NCI-H2029 treated with DMSO at 0.1 percent for 48 hours (cell line): ENCODE data around the gene FKBP8.
"Not testable (repeated sequence)": the region's sequence is repeated elsewhere in the genome, so short reads cannot be mapped to it uniquely, and the experiment has no call there.

Experiments
- DNase-seq: peaks from one replicate; lab custom pipeline; 2025; lab: John Stamatoyannopoulos, UW

FKBP8 gene

DNA sequence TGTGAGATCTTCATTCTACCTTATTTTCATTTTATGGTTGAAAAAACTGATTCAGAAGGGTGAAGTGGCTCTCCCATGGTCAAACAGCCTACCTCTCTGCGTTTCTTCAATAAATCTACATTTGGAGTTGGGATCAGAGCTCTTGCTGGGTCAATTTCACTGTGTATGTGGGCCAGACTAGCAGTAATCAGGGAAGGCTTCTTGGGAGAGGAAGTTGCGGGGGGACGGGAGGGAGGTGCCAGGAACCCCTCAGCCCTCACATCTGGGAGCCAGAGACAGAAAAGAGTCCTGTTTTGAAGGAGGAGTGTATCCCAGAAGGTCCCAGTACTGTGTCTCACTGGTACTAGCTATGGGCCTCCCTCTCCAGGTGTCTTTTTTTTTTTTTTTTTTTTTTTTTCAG is 15.2 kb upstream of the FKBP8 start:
- no peak for DNase-seq

DNA sequence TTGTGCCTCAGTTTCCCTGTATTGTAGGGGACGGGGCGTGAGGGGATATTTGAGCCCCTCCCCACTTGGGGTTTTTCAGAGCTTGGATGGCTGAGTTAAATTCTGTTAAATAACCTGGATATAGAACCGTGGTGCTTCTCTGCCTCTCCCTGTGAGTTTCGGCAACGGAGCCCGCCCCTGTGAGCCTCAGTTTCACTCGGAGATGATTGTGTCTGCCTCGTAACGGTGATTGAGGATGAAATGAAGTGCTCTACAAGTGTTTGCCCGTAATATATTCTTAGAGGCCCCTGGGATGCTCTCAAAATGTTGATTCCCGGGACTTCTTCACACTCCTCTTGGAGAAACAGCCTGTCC is 14.8 kb upstream of the FKBP8 start:
- DNase-seq: no peak

DNA sequence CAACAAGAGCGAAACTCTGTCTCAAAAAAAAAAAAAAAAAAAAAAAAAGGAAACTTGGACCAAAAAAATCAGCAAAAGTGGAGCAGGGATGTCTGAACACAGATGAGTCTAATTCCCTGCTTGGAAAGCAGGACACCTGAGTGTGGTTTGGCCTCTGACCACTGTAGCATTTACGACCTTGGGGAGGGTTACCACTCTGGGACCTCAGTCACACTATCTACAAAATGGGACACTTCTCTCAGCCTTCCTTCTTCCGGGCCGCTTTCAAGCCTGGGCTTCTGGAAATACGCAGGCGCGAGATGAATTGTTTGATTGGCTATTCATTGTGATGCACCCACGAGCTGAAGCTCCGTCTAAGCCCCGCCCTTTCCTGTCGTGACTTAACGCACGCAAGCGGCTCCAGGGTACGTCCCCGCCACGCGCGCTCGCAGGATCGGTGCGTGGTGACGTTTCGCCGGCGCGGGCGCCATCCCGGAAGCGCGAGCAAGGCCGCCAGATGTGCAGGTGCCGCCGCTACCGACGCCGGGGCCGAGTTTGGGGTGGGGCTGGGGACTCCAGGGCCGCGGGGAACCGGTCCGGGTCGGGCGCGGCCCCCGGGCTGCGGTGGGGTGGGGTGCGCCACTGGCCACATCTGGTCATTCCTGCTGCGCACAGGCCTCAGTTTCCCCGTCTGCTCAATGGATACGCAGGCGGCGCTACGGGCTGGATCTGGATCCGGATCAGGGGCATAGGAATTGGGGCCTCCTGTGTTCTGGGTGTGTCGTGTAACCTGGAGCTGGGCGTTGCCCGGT is 14.2 kb upstream of the FKBP8 start, which contains the start of gene KXD1:
TSS of gene KXD1 (plus strand) at position 460 of the 791 bp plus-strand sequence. CDS start 4,187 bp downstream, outside the sequence.
- DNase-seq: peak; percentile 92

DNA sequence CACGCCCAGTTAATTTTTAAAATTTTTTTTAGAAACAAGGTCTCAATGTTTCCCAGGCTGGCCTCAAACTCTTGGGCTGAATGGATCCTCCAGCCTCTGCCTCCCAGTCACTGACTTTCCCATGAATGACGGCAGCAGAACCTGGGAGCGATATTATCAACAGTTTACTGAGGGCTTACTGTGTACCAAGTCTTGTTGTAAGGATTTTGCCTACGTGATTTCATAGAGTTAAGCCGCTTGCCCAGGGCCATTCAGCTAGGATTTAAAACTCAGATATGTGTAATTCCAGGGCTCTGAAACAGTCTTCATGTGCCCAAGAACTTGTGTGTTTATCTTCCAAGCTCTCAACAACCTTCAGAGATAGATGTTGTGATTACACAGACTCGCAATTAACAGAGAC is 8.3 kb upstream of the FKBP8 start:
- no peak for DNase-seq

DNA sequence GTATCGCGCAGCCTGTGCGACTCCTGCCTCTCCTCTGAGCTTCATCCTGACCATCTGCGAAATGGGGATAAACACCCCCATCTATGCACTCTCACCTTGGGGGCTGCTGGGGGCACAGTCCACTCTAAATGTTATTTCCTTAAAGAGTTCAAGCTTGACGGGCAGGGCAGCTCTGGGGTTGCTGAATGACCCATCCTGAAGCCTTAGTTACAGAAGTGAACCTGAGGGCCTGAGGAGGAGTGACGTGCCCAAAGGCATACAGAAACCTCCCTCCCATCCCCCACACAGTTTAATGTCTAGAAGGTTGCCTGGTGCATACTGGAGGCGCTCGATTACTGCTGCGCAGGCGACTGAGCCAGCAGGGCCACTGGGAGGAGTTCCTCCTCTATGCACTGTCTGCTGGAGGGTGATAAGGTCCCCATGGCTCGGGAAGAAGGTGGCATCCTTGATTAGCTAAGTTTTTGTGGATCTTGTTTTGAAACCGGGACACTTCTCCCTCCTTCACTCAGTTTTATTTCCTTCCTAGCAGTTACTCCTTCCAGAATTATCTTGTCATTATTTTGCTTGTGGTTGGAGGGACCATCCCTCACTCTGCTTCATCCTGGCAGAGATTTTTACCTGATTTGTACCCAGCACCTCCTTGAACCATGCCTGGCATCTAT is 572 bp upstream of the FKBP8 start:
- peak; percentile 15 for DNase-seq

DNA sequence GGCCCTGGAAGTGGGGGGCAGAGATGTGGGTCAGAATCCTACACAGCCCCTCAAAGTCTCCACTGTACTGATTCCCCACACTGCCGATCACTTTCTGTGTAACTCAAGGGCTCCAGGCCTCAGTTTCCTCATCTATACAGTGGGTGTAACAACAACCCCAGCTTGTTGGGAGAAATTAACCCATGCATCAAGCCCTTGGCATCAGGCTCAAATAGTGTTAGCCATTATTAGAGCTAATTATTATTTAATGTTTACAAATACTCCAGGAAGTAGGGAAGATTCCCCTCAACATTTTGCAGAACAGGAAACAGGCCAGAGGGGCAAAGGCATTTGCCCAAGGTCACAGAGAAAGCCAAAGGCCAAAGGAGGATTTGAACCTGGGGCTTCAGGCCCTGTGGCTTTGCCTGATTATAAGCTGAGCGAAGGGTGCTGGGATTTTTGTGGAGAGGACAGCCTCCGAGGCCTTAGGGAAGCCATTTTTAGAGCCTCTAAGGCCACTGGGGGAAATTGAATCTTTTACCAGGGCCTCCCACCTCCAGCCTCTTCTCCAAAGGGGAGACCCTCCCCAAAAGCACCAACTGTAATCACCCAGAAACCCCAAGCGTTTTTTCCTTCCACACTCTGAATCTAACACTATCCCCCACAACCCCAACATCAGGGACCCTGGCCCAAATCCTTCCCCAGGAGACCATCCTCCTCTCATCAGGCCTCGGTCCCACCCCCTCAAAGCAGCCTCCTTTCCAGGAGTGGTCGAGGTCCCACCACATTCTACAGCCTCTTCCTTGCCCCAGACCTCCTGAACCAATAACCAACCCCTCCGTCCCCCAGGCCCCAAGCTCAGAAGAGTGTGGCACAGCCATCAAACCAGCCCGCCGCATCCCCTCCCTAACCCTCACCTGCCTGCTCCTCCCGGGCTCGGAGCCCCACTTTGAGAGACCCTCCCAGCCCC is 1.1 kb downstream of the FKBP8 start:
- no peak for DNase-seq

DNA sequence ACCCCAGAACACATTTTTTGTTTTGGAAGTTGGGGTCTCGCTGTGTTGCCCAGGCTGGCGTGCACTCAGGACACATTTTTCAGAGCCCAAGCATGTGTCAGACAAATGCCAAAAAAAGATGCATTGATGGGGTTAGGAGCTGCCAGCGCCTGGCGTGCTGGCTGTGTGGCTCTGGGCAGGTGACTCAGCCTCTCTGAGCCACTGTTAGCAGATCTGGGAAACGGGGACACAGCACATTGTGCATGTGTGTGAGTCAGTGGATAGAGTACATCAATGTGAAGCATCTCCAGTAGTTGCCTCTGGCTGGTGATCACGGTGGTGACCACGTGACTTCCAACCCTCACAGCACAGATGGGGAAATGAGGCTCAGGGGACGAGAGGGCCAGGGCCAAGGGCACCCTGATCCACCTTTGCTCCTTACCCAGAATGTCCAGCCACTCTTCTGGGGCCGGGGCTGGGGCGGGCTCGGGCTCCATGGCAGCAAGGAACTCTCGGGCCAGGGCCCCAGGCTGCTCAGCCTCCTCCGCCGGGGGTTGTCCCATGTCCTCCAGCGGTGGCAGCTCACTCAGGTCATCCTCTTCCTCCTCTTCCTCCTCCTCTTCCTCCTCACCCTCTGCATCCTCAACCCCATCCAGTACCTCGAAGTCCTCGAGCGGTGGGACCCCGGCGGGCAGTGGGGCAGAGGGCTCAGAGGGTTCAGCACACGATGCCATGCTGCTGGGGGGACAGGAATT is 1.9 kb downstream of the FKBP8 start:
- DNase-seq: no peak

DNA sequence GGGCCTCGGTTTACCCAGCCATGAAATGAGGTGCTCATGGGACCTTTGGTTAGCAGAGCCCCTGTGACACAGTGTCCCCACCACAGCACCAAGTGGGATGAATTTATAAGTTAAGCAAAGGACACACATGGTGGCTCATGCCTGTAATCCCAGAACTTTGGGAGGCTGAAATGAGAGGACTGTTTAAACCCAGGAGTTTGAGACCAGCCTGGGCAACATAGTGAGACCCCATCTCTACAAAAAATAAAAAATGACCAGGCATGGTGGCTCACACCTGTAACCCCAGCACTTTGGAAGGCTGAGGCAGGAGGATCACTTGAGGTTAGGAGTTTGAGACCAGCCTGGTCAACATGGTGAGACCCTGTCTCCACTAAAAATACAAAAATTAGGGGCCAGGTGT is 3.2 kb downstream of the FKBP8 start:
- not testable (repeated sequence) for DNase-seq

DNA sequence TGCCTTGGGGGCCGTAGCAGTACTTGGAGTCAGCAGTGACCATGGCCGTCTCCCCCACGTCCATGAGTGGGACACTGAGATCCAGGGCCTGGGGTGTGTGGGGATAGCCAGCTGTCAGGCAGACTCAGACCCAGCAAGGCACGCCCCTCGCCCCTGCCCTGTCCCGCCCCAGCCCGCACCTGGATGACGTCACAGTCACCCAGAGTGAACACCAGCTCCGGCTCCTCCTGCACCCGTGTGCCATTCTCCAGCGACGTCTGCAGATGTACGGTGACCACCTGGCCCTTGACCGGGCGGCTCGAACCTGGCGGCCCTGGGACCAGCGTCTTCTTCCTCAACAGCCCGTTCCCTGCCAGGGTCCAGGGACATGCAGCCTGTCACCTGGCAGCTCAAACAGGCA is 4.0 kb downstream of the FKBP8 start:
- no peak for DNase-seq

DNA sequence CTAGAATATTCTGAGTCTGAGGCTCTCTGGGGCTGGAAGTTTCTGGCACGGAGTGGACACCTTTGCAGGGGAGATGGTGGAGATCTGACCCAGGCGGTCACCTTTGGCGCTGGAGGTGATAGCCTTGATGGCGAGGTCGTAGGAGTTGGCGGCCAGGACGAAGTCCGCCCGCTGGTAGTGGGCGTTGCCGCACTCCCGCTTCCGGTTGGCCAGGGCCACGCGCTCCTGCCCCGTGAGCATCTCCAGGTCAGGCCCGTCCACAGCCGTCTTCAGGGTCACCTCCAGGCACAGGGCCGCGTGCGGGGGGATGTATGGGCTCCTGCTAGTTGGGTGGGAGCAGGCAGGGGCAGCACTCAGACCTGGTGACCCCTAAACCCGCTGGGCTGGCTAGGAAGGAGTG is 5.3 kb downstream of the FKBP8 start:
- DNase-seq: no peak

DNA sequence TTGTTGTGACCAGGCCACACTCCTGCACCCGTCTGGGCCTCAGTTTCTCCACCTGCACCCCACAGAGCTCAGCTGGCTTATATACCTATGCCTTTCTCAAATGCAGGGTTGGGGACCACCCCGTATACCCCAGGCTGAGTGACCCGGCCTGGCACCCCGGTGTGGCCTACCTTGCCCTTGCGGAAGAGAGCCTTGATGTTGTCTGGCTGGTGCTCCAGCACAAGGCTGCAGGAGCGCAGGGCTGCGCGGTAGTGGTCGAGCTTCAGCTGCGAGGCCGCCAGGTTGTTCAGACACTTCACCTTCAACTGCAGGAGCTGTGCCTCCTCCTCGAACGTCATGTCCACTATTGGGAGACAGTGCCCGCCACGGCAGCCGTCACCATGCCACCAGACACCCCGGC is 5.9 kb downstream of the FKBP8 start:
- no peak for DNase-seq

DNA sequence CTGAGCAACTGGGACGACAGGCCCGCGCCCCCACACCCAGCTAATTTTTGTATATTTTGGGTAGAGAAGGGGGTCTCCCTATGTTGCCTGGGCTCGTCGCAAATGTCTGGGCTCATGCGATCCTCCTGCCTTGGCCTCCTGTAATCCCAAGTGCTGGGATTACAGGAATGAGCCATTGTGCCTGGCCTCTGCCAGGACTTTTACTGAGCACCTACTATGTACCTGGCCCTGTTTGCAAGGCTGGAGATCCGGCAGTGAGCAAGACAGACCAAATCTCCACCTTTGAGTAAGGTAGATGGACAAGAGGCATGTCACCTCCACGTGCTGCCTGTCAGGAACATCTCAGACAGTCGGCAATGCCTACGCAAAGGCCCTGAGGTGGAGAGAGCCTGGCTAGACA is 6.9 kb downstream of the FKBP8 start:
- no peak for DNase-seq

DNA sequence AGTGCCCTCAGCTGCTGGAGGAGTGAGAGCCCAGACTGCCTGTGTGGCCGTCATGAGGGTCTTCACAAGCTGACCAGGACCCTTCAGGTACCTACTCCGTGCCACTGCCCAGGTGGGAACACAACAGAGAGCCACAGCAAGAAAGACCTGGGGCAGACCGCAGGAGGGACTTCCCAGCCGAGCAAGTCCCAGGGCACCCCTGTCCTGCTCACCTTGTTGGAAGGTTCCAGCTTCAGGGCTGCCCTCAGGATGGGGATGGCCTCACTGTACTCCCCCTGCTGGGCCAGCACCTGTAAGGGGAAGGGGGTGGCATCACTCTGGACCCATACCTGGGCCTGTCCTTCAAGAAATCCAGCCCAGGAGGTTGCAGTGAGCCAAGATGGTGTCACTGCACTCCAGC is 10.3 kb downstream of the FKBP8 start:
- DNase-seq: no peak

DNA sequence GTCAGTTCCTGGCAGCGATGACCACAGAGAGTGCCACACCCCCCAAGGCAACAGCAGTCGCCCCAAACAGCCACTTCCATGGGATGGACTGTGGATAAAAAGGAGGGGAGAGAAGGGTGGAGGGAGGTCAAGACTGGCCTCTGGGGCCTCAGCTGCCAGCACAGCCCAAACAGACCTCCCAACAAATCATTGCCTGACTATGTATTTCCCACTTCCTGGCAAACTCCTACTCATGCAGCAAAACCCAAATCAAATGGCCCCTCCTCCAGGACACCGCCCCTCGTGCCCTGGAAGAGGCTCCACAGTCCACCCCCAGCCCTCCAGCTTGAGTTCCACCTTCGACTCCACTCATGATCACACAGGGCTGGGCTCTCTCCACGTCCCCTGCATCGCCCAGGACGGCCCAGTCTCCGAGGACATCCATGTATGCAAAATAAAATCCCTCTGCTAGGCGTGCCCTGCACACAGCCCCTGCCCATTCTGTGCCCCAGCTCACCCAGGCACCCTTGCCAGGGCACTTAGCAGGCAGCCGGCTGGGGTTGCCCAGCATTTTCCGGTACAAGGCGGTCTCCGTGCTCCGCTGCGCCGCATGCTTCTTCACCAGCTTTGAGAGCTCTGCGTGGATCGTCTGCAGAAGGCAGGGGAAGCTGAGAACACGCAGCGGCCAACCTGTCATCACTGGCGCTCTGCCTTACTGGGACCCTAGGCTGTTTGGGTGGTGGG is 11.0 kb downstream of the FKBP8 start:
- no peak for DNase-seq

DNA sequence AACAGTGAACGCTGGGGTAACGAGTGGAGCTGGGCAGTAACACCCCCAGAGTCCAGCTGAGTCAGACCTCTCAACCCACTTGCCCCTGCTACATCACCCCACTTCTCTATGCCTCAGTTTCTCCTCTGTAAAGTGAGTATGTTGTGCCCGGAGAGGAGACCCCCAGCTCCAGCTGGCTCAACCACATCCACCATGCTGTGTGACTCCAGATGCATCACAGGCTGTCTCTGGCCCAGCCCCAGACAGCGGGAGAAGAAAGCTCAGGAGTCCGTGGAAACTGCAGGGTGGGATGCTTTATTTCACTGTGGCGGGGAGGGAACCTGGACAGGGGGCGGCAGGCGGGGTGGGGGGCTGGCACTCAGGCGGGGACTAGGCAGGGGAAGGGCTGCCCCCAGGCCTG is 11.9 kb downstream of the FKBP8 start:
- no peak for DNase-seq

DNA sequence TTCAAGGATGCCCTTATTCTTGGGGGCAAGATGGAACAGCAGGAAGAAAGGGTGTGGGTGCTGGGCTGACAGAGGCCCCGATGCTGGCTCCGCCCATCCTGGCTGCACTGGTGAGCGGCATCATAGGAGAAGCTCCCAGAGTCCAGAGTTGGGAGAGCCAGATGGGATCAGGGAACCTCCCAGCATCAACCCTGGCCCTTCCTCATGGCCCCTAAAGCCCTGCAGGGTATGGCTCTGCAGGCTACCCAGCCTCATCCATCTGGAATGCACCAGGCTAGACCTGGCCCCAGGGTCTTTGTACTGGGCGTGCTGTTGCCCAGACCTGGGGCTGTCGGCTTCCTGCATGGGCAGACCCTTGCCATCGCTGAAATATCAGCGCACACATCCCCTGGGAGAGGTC is 13.6 kb downstream of the FKBP8 start:
- DNase-seq: no peak

DNA sequence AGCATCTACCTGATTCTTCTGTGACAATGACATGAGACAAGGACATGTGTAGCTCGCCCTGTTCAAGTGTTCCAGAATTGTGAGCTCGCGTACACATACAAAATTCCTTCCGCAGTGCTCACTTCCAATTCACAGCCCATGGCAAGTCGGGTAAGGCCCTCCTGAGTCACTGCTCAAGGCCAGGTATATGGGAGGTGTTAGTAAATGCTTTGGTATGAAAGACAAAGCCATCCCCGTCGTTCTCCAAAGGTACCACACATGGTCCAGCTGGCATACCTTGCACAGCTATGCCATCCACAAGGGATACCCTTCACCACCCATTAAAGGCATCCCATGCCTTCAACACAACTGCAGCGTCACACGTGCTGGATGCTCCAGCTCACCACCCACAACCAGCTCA is 17.1 kb downstream of the FKBP8 start:
- DNase-seq: no peak

DNA sequence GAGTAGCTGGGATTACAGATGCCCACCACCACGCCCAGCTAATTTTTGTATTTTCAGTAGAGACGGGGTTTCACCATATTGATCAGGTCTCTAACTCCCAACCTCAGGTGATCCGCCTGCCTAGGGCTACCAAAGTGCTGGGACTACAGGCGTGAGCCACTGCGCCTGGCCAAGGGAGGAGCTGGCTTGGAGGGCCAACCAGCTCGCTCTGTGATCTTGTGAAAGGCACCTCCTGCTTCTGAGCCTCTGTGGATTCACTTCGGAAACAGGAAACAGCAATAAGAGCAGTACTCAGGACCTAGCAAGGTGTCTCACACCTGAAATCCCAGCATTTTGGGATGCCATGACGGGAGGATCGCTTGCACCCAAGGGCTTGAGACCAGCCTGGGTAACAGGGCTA is 19.5 kb downstream of the FKBP8 start:
- no peak for DNase-seq

DNA sequence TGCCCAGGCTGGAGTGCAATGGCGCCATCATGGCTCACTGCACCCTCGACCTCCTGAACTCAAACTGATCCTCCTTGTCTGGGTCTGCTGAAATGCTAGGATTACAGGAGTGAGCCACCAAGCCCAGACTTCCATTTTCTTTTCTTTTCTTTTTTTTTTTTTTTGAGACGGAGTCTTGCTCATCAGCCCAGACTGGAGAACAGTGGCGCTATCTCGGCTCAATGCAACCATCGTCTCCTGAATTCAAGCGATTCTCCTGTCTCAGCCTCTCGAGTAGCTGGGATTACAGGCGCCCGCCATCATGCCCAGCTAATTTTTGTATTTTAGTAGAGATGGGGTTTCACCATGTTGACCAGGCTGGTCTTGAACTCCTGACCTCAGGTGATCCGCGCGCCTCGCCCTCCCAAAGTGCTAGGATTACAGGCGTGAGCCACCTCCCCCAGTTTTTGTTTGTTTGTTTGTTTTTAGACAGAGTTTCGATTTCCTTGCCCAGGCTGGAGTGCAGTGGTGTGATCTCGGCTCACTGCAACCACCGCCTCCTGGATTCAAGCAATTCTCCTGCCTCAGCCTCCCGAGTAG is 20.4 kb downstream of the FKBP8 start:
- DNase-seq: not testable (repeated sequence)

DNA sequence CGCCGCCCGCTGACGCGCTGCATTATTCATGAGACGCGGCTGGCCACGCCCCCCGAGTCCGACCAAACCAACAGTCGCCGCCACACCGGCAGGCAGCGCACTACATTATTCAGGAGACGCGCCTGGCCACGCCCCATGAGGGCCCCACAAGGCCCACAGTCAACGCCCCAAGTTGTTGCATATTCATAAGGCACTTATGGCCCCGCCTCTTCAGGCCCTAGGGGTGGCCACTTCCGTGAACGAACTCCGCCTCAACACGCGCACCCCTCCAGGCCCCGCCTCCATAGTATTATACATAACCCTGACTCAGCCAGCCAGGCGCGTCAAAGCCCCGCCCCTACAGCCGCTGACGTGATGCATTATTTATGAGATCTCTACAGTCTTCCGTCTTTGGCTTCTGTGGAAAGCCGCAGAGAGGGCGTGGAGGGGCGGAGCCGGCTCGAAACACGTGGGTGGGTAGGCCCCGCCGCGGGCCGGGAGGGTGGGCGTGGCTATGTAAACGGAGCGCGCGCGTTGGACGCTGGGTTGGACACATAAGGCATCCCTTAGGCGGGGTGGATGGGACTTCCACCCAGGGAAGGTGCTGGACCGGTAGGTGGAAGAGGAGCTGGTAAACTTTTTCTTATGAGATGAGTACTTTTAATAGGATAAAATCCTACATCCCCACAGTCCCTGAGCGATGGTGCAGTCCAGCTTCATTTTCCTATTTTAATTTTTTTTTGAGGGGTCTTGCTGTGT is 21.1 kb downstream of the FKBP8 start:
- peak; percentile 97 for DNase-seq
